ENCODE measurements around the gene GSTO1.
A peak's percentile ranks its signal among the peaks of the same experiment; 100 is the strongest.

Gene GSTO1

GRCh38 chr10:104288355-104288754 lies 33.7 kb downstream of the GSTO1 start:
- DNase-seq (ENCODE audit: insufficient read length, low spot score) = no peak
- TF ChIP-seq POLR2A (IDR thresholded peaks at IDR 0.05; ENCODE audit: low read depth, low read length) (no peak), TAF1 (IDR thresholded peaks at IDR 0.05; ENCODE audit: low read depth, low read length) (no peak), PAX5 (IDR thresholded peaks at IDR 0.05; ENCODE audit: insufficient read depth, low read length, severe bottlenecking) (no peak), POU2F2 (IDR thresholded peaks at IDR 0.05; ENCODE audit: low read depth, low read length) (no peak), POLR2AphosphoS5 (IDR thresholded peaks at IDR 0.05; ENCODE audit: low read depth, low read length) (no peak), SPI1 (IDR thresholded peaks at IDR 0.05; ENCODE audit: low read depth, low read length) (no peak)
- FAIRE-seq = no peak

- TF ChIP-seq TAF1 (IDR thresholded peaks at IDR 0.05; ENCODE audit: low read depth, low read length) (no peak), POLR2AphosphoS5 (IDR thresholded peaks at IDR 0.05; ENCODE audit: low read depth, low read length) (no peak), PAX5 (IDR thresholded peaks at IDR 0.05; ENCODE audit: insufficient read depth, low read length, severe bottlenecking) (no peak), SPI1 (IDR thresholded peaks at IDR 0.05; ENCODE audit: low read depth, low read length) (peak; percentile 61), POU2F2 (IDR thresholded peaks at IDR 0.05; ENCODE audit: low read depth, low read length) (no peak), POLR2A (IDR thresholded peaks at IDR 0.05; ENCODE audit: low read depth, low read length) (no peak)
- DNase-seq (ENCODE audit: insufficient read length, low spot score) = peak; percentile 68
- FAIRE-seq = peak; percentile 82
Measured at GRCh38 chr10:104291439-104291951, 36.8 kb downstream of the GSTO1 start.

- DNase-seq (ENCODE audit: insufficient read length, low spot score) (no peak), FAIRE-seq (no peak)
- TF ChIP-seq POLR2AphosphoS5 (IDR thresholded peaks at IDR 0.05; ENCODE audit: low read depth, low read length) (no peak), SPI1 (IDR thresholded peaks at IDR 0.05; ENCODE audit: low read depth, low read length) (no peak), POLR2A (IDR thresholded peaks at IDR 0.05; ENCODE audit: low read depth, low read length) (no peak), TAF1 (IDR thresholded peaks at IDR 0.05; ENCODE audit: low read depth, low read length) (no peak), PAX5 (IDR thresholded peaks at IDR 0.05; ENCODE audit: insufficient read depth, low read length, severe bottlenecking) (no peak), POU2F2 (IDR thresholded peaks at IDR 0.05; ENCODE audit: low read depth, low read length) (no peak)
Measured at GRCh38 chr10:104293011-104293410, 38.3 kb downstream of the GSTO1 start.

- FAIRE-seq = no peak
- no peak for TF ChIP-seq POU2F2 (IDR thresholded peaks at IDR 0.05; ENCODE audit: low read depth, low read length)
- no peak for TF ChIP-seq TAF1 (IDR thresholded peaks at IDR 0.05; ENCODE audit: low read depth, low read length)
- no peak for TF ChIP-seq POLR2A (IDR thresholded peaks at IDR 0.05; ENCODE audit: low read depth, low read length)
- no peak for TF ChIP-seq PAX5 (IDR thresholded peaks at IDR 0.05; ENCODE audit: insufficient read depth, low read length, severe bottlenecking)
- TF ChIP-seq SPI1 (IDR thresholded peaks at IDR 0.05; ENCODE audit: low read depth, low read length) = no peak
- no peak for TF ChIP-seq POLR2AphosphoS5 (IDR thresholded peaks at IDR 0.05; ENCODE audit: low read depth, low read length)
- DNase-seq (ENCODE audit: insufficient read length, low spot score) = no peak
Measured at GRCh38 chr10:104293781-104294321, 39.2 kb downstream of the GSTO1 start.

GRCh38 chr10:104296687-104297436 lies 42.2 kb downstream of the GSTO1 start:
- TF ChIP-seq POU2F2 (IDR thresholded peaks at IDR 0.05; ENCODE audit: low read depth, low read length) (no peak), POLR2A (IDR thresholded peaks at IDR 0.05; ENCODE audit: low read depth, low read length) (no peak), POLR2AphosphoS5 (IDR thresholded peaks at IDR 0.05; ENCODE audit: low read depth, low read length) (no peak), TAF1 (IDR thresholded peaks at IDR 0.05; ENCODE audit: low read depth, low read length) (no peak), SPI1 (IDR thresholded peaks at IDR 0.05; ENCODE audit: low read depth, low read length) (no peak), PAX5 (IDR thresholded peaks at IDR 0.05; ENCODE audit: insufficient read depth, low read length, severe bottlenecking) (no peak)
- no peak for FAIRE-seq
- DNase-seq (ENCODE audit: insufficient read length, low spot score) = no peak

- TF ChIP-seq POLR2A (IDR thresholded peaks at IDR 0.05; ENCODE audit: low read depth, low read length) (no peak), SPI1 (IDR thresholded peaks at IDR 0.05; ENCODE audit: low read depth, low read length) (no peak), POU2F2 (IDR thresholded peaks at IDR 0.05; ENCODE audit: low read depth, low read length) (no peak)
- DNase-seq (ENCODE audit: insufficient read length, low spot score) (no peak), FAIRE-seq (no peak)
Measured at GRCh38 chr10:104297697-104298660, 43.3 kb downstream of the GSTO1 start.

GRCh38 chr10:104299031-104299904 lies 44.6 kb downstream of the GSTO1 start:
- TF ChIP-seq SPI1 (IDR thresholded peaks at IDR 0.05; ENCODE audit: low read depth, low read length) (no peak), POLR2AphosphoS5 (IDR thresholded peaks at IDR 0.05; ENCODE audit: low read depth, low read length) (no peak), POLR2A (IDR thresholded peaks at IDR 0.05; ENCODE audit: low read depth, low read length) (no peak), TAF1 (IDR thresholded peaks at IDR 0.05; ENCODE audit: low read depth, low read length) (no peak), POU2F2 (IDR thresholded peaks at IDR 0.05; ENCODE audit: low read depth, low read length) (no peak), PAX5 (IDR thresholded peaks at IDR 0.05; ENCODE audit: insufficient read depth, low read length, severe bottlenecking) (no peak)
- no peak for FAIRE-seq
- DNase-seq (ENCODE audit: insufficient read length, low spot score) = no peak

- no peak for DNase-seq (ENCODE audit: insufficient read length, low spot score)
- FAIRE-seq = no peak
- TF ChIP-seq POLR2AphosphoS5 (IDR thresholded peaks at IDR 0.05; ENCODE audit: low read depth, low read length) = no peak
- TF ChIP-seq TAF1 (IDR thresholded peaks at IDR 0.05; ENCODE audit: low read depth, low read length) = no peak
- no peak for TF ChIP-seq SPI1 (IDR thresholded peaks at IDR 0.05; ENCODE audit: low read depth, low read length)
- TF ChIP-seq POU2F2 (IDR thresholded peaks at IDR 0.05; ENCODE audit: low read depth, low read length) = no peak
- no peak for TF ChIP-seq POLR2A (IDR thresholded peaks at IDR 0.05; ENCODE audit: low read depth, low read length)
- TF ChIP-seq PAX5 (IDR thresholded peaks at IDR 0.05; ENCODE audit: insufficient read depth, low read length, severe bottlenecking) = no peak
Measured at GRCh38 chr10:104300002-104300735, 45.5 kb downstream of the GSTO1 start.

All from GM12891 (cell line).